Neutrophil (primary cell): ENCODE results near the gene ABCA1.
"Not testable (repeated sequence)": the region's sequence is repeated elsewhere in the genome, so short reads cannot be mapped to it uniquely, and the experiment has no call there.

Experiments
- H3K27ac ChIP-seq: fragments of 200-600 bp; sonication (generic); 2 replicates; pipeline ENCODE4 v1.5.1; 2016; ENCODE audit warnings: mild to moderate bottlenecking, moderate library complexity
- H3K27me3 ChIP-seq: fragments of 200-600 bp; sonication (generic); 2 replicates; pipeline ENCODE4 v1.6.0; 2016; ENCODE audit warnings: mild to moderate bottlenecking
- H3K36me3 ChIP-seq: fragments of 200-600 bp; sonication (generic); 2 replicates; pipeline ENCODE4 v1.5.1; 2017
- H3K4me1 ChIP-seq, 2 experiments: fragments of 200-600 bp in 1 of 2; sonication (generic) in 1 of 2; 1 replicate in 1 of 2; 2 replicates in 1 of 2; pipeline versions ENCODE4 v1.5.1 to v1.6.1; 2013 to 2016; ENCODE audit warnings: low read depth in 1 of 2, low read length in 1 of 2, mild to moderate bottlenecking in 1 of 2, moderate library complexity in 1 of 2; ENCODE audit not compliant: control insufficient read depth in 1 of 2, insufficient read depth in 1 of 2
- H3K4me3 ChIP-seq, 2 experiments: fragments of 200-600 bp in 1 of 2; sonication (generic) in 1 of 2; 1 replicate in 1 of 2; 2 replicates in 1 of 2; pipeline ENCODE4 v1.5.1; 2013 to 2016; ENCODE audit warnings: low read depth in 1 of 2, low read length in 1 of 2, mild to moderate bottlenecking in 1 of 2, moderate library complexity in 1 of 2
- H3K9me3 ChIP-seq: fragments of 200-600 bp; sonication (generic); 2 replicates; pipeline ENCODE4 v1.5.1; 2016
- TF ChIP-seq, protein P1 (sequence below): fragments of 200-600 bp; sonication (generic); IDR thresholded peaks from 2 replicates; pipeline ENCODE4 v1.5.1; 2016; ENCODE audit warnings: antibody characterized with exemption

ABCA1 gene

DNA sequence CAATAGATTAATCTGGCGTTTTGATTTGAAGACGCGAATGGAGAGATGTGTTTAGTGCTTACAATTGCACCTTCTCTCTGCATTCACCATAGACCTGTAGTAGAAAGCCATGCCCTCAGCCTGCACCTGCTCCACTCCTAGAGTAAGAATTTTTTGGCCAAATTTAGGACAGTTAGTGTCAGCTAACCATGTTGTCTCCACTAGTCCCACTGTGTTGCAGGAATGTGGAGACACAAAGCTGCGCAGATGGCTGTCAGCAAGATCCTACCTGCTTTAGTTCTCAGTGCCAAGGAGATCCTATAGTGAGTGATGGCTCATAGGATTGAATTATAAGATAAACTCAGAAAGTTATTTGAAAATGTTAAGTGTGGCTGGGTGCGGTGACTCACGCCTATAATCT, 35.1 kb upstream of the ABCA1 start:
- Histone ChIP-seq H3K4me1 (peaks cover 18 to 21% of the 10 kb centered on the region in 2 experiments), H3K27ac (no peak overlapping the region), H3K9me3 (no peaks in the 10 kb centered on the region), H3K4me3 (no peak overlapping the region), H3K36me3 (no peaks in the 10 kb centered on the region), H3K27me3 (no peaks in the 10 kb centered on the region)
- TF ChIP-seq, protein P1, sequence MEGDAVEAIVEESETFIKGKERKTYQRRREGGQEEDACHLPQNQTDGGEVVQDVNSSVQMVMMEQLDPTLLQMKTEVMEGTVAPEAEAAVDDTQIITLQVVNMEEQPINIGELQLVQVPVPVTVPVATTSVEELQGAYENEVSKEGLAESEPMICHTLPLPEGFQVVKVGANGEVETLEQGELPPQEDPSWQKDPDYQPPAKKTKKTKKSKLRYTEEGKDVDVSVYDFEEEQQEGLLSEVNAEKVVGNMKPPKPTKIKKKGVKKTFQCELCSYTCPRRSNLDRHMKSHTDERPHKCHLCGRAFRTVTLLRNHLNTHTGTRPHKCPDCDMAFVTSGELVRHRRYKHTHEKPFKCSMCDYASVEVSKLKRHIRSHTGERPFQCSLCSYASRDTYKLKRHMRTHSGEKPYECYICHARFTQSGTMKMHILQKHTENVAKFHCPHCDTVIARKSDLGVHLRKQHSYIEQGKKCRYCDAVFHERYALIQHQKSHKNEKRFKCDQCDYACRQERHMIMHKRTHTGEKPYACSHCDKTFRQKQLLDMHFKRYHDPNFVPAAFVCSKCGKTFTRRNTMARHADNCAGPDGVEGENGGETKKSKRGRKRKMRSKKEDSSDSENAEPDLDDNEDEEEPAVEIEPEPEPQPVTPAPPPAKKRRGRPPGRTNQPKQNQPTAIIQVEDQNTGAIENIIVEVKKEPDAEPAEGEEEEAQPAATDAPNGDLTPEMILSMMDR, result no peak

DNA sequence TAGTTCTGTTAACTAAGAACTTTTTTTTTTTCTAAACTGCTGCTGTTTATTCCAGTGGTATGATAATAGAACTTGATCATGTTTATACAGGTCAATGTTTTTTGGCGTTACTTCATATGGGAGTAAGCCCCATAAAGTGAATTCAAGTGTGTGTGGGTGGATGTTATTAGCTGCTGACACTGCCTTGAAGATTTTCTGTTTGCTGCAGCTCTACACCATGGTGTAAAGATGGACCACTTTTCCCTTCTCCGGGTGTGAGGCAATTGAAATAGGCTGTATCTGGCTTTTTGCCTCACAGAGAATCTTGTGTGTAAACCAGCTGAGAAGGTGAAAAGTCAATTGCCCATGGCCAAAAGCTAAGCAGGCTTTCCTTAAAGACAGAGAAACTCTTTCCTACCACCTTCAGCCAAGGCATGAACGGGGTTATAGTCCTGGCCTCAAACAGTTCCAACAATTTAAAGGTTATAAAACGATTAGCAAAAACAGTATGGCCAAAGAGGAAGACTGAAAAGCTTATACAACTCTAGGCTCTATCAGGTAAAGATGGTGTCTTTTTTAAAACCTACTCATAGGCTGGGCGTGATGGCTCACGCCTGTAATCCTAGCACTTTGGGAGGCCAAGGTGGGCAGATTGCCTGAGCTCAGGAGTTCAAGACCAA, 33.9 kb upstream of the ABCA1 start:
- Histone ChIP-seq H3K27me3 (no peaks in the 10 kb centered on the region), H3K4me1 (peaks cover 18% of the 10 kb centered on the region in 2 experiments), H3K36me3 (no peaks in the 10 kb centered on the region), H3K4me3 (no peak overlapping the region), H3K9me3 (no peaks in the 10 kb centered on the region), H3K27ac (no peak overlapping the region)
- TF ChIP-seq, protein P1, result no peak

DNA sequence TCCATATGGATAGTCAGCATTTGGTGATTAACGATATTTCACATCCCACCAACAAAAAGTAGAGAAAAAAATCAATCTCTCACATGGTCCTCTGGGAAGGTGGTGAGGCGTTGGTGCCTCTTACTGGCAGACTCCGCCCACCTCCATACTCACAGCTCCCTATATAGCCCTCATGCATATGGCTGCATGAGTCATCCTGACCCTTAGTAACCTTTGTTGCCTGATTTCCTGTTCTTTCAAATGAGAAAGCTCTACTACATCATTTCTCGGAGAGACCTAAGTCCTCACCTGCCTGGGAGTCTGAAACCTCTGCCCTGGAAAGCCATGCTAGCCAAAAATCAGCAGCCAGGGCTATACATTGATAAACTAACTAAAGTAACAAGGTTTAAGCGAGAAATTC, 33.3 kb upstream of the ABCA1 start:
- no peaks in the 10 kb centered on the region for H3K36me3 ChIP-seq
- no peak overlapping the region for H3K27ac ChIP-seq
- no peaks in the 10 kb centered on the region for H3K27me3 ChIP-seq
- TF ChIP-seq, protein P1, result no peak
- peaks cover 18% of the 10 kb centered on the region in 2 experiments for H3K4me1 ChIP-seq
- H3K4me3 ChIP-seq, result no peak overlapping the region
- H3K9me3 ChIP-seq, result no peaks in the 10 kb centered on the region

DNA sequence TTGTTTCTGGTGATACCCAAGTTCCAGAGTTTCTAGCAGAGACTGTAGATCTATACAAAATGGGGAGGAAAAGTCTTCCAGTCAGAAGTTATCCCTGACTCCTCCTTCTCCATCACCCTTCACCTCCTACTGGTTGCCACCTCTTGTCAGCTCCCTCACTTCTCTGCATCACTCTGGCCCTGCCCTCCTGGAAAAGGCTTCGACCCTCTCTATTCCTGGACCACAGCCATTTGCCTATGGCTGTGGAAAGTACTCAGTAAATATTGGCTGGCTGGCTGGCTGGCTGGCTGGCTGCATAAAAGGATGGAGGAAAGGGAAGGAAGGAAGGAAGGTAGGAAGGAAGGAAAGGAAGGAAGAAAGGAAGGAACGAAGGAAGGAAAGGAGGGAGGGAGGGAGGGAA, 32.7 kb upstream of the ABCA1 start:
- TF ChIP-seq, protein P1, result no peak
- H3K36me3 ChIP-seq, result no peaks in the 10 kb centered on the region
- no peaks in the 10 kb centered on the region for H3K27me3 ChIP-seq
- no peaks in the 10 kb centered on the region for H3K9me3 ChIP-seq
- no peak overlapping the region for H3K27ac ChIP-seq
- H3K4me1 ChIP-seq, result peaks cover 18% of the 10 kb centered on the region in 2 experiments
- no peak overlapping the region for H3K4me3 ChIP-seq

DNA sequence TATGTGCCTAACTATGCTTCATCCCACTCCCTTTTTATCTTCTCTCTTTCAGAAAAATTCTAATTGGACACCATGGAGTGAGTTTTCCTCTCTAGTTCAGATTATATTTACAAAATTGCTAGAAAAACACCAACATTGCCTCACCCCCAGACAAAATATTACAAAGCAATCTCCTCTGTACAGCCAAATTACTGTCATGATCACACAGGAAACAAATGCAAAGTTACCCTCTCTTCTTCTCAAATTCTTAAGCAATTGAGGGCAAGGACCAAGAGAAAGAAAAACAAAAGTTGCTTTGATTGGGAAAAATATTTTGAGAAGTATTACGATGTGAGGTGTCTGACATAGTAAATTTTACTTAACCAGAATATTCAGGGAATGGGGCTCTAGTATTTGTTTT, 30.8 kb upstream of the ABCA1 start:
- no peaks in the 10 kb centered on the region for H3K27me3 ChIP-seq
- H3K27ac ChIP-seq, result no peak overlapping the region
- no peaks in the 10 kb centered on the region for H3K9me3 ChIP-seq
- H3K4me1 ChIP-seq, result peaks cover 18% of the 10 kb centered on the region in 2 experiments
- H3K4me3 ChIP-seq, result no peak overlapping the region
- H3K36me3 ChIP-seq, result no peaks in the 10 kb centered on the region
- TF ChIP-seq, protein P1, result no peak

DNA sequence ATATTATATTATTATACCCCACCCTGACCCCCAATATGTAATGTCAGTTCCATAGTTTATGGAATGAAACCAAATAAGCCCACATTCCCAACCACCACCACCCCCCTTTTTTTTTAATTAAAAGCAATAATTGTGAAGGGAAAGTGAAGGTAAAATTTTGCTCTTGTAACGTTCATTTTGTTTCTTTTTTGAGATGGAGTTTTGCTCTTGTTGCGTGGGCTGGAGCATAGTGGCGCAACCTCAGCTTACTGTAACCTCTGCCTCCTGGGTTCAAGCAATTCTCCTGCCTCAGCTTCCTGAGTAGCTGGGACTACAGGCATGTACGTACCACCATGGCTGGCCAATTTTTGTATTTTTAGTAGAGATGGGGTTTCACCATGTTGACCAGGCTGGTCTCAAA, 30.1 kb upstream of the ABCA1 start:
- H3K27ac ChIP-seq, H3K27me3 ChIP-seq, H3K4me3 ChIP-seq, H3K9me3 ChIP-seq, H3K36me3 ChIP-seq: not testable (repeated sequence)
- H3K4me1 ChIP-seq, result peaks cover 18% of the 10 kb centered on the region in 2 experiments
